Heart right ventricle (tissue), 16 donors: ENCODE results near the gene MKRN3. TPM values are rescaled to one million over a fixed set of nuclear protein-coding genes. Genes with fewer than 3 reads are reported as not detected.
"Not testable (repeated sequence)": the region's sequence is repeated elsewhere in the genome, so short reads cannot be mapped to it uniquely, and the experiment has no call there.

Source experiments
- ATAC-seq, 8 donors: fragments of 200-7000 bp; cut with Tn5 transposase; one replicate each; pipeline ENCODE4 v1.9.1; 2020; ENCODE audit warnings: mild to moderate bottlenecking in 8 of 8, moderate library complexity in 8 of 8, moderate number of reproducible peaks in 1 of 8
- DNase-seq, 2 donors: peaks; one replicate each; pipeline ENCODE4 v3.0.0-alpha.2; 2020
- H3K27ac ChIP-seq, 10 donors: fragments of 200-600 bp; sonication (generic) in 2 of 10; one replicate each; pipeline versions ENCODE4 v1.5.0 to v1.8.0; 2020 to 2022; ENCODE audit warnings: mild to moderate bottlenecking in 3 of 10
- H3K27me3 ChIP-seq, 7 donors: fragments of 200-600 bp; one replicate each; pipeline ENCODE4 v1.8.0; 2021 to 2022; ENCODE audit warnings: mild to moderate bottlenecking in 2 of 7
- H3K36me3 ChIP-seq, 9 donors: fragments of 200-600 bp; sonication (generic) in 1 of 9; one replicate each; pipeline versions ENCODE4 v1.5.0 to v1.8.0; 2020 to 2022; ENCODE audit warnings: mild to moderate bottlenecking in 2 of 9
- H3K4me1 ChIP-seq, 9 donors: fragments of 200-600 bp; sonication (generic) in 1 of 9; one replicate each; pipeline versions ENCODE4 v1.5.0 to v1.8.0; 2020 to 2022; ENCODE audit warnings: mild to moderate bottlenecking in 4 of 9
- H3K4me3 ChIP-seq, 10 donors: fragments of 200-600 bp; sonication (generic) in 2 of 10; one replicate each; pipeline versions ENCODE4 v1.5.0 to v1.8.0; 2020 to 2022; ENCODE audit warnings: mild to moderate bottlenecking in 7 of 10, moderate library complexity in 2 of 10
- H3K9me3 ChIP-seq, 11 donors: fragments of 200-600 bp in 10 of 11; sonication (generic) in 2 of 11; one replicate each; pipeline versions ENCODE4 v1.5.0 to v1.8.0; 2013 to 2022; ENCODE audit warnings: mild to moderate bottlenecking in 2 of 11, control low read depth in 1 of 11, moderate library complexity in 1 of 11
- WGBS, 2 donors: extraction: QIAGEN DNeasy Blood & Tissue Kit; methylation state at CpG; one replicate each; pipeline ENCODE4 v1.1.7; 2013; ENCODE audit warnings: inconsistent platforms in 1 of 2; 5-methylcytosine and 5-hydroxymethylcytosine counted together
- intact Hi-C, 10 donors: fragments of 100-400 bp; cut with DNase I; formaldehyde crosslinking; loops; one replicate each; pipeline versions ENCODE4 v1.11.1 to v1.14.2; 2022
- polyA plus RNA-seq, 2 donors: library from polyadenylated mRNA; stranded (reverse); fragments of 200-250 nt; gene quantifications; one replicate each; pipeline ENCODE4 v1.2.3, GENCODE V29; 2013
- total RNA-seq, 10 donors: library from RNA; stranded (reverse); fragmentation: NEBNext Ultra II Directional in 3 of 10; extraction: Animal tissue kit (Norgen Biotek cat#: 25700) in 3 of 10; gene quantifications; one replicate each; pipeline versions ENCODE4 v1.2.1 to v1.2.4, GENCODE V29; 2021 to 2023
- TF ChIP-seq, protein P1 (sequence below), 9 donors: fragments of 200-600 bp; sonication (generic) in 2 of 9; IDR thresholded peaks; one replicate each; pipeline versions ENCODE4 v1.5.0 to v1.8.0; 2021 to 2022; ENCODE audit warnings: antibody characterized with exemption in 9 of 9, mild to moderate bottlenecking in 5 of 9, moderate library complexity in 1 of 9
- donor health status: Arrhythmogenic right ventricular cardiomyopathy.
- donor health status: ischemic (EF 13 %, LVEDD 7.1; RV severe dilation, severe dysfunction).
- donor health status: healthy with polysubstance abuse.
- donor health status: DM: no; HTN: yes; CAD: no.
- donor health status: DM: no; HTN: no; CAD: no.
- donor health status: ischemic (EF 25% LVEDD 6.9; RV normal size, moderate dysfunction).
- donor health status: ischemic (EF 25% LVEDD 5.7; RV mildly dilated, moderate dysfunction).
- donor health status: healthy.
- donor health status: DM: yes; HTN: yes; CAD: no.
- donor health status: Ischemic cardiomyopathy.
- donor health status: ischemic (EF 35%, LVEDD 5.7; RV mildly dilated, moderate dysfunction).
- donor health status: nonischemic (EF 11% LVEDD 7.7; RV severe dilation, severe dysfunction).
- donor health status: DM: yes; HTN: yes; CAD: no.
- donor health status: PGD.
- donor health status: ischemic (EF 29% LVEDD 5.4; RV normal size, mild dysfunction).
- donor health status: nonischemic (EF 23%, LVEDD 6.1; RV moderate dilation, normal function).

Gene MKRN3
- total and polyA plus RNA-seq, 12 donors: 0.04 to 1.9 (median 0.56) TPM; not detected in 6

DNA sequence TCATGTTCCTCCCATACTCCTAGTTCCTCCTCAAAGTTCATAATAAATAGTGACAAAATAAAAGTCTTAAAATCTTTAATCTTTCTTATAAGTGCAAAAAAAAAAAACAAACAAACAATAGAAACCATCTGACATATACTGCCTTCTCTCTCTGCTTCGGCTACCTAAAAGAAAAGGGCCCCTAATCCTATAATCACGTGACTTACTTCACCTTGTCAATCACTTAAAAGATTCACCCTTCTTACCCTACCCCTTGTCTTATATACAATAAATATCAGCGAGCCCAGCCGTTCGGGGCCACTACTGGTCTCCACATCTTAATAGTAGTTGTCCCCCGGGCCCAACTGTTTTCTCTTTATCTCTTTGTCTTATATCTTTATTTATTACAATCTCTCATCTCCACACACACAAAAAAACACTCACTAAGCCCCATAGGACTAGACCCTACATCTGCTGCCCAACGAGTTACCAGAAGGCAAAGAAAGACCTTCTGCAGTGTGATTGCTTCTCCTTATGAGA lies 28.8 kb downstream of the MKRN3 start:
- Histone ChIP-seq H3K4me1 (no peaks in the 10 kb centered on the region), H3K27ac (no peak overlapping the region), H3K9me3 (no peaks in the 10 kb centered on the region), H3K4me3 (no peak overlapping the region), H3K27me3 (peaks cover 0 to 16% (median 4%) of the 10 kb centered on the region in 7 donors), H3K36me3 (no peaks in the 10 kb centered on the region)
- DNase-seq (no peak), ATAC-seq (no peak)
- intact Hi-C loops: no loop called here
- WGBS, 2 donors: 74 to 80% methylated on average over 7 of the region's 7 CpGs
- TF ChIP-seq, protein P1, sequence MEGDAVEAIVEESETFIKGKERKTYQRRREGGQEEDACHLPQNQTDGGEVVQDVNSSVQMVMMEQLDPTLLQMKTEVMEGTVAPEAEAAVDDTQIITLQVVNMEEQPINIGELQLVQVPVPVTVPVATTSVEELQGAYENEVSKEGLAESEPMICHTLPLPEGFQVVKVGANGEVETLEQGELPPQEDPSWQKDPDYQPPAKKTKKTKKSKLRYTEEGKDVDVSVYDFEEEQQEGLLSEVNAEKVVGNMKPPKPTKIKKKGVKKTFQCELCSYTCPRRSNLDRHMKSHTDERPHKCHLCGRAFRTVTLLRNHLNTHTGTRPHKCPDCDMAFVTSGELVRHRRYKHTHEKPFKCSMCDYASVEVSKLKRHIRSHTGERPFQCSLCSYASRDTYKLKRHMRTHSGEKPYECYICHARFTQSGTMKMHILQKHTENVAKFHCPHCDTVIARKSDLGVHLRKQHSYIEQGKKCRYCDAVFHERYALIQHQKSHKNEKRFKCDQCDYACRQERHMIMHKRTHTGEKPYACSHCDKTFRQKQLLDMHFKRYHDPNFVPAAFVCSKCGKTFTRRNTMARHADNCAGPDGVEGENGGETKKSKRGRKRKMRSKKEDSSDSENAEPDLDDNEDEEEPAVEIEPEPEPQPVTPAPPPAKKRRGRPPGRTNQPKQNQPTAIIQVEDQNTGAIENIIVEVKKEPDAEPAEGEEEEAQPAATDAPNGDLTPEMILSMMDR (IDR thresholded peaks at IDR 0.05): no peak

DNA sequence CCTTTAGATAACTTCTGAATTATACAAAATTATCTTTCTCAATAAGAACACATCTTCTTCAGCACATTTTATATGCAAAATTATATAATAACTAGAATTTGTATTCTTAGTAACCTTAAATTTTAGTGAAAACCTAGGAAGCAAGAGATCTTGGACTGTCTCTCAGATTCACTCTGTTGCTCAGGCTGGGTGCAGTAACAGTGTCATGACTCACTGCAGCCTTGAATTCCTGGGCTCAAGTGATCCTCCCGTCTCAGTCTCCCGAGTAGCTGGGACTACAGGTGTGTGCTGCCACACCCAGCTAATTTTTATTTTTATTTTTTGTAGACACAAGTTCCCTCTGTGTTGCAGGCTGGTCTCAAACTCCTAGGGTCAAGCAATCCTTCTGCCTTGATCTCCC lies 29.9 kb downstream of the MKRN3 start:
- DNase-seq: no peak
- 44 to 46% methylated on average over 2 of the region's 2 CpGs for WGBS, 2 donors
- intact Hi-C loops: no loop called here
- H3K4me3 ChIP-seq: no peak overlapping the region
- no peaks in the 10 kb centered on the region for H3K36me3 ChIP-seq
- H3K9me3 ChIP-seq: no peaks in the 10 kb centered on the region
- no peak for ATAC-seq
- H3K27me3 ChIP-seq: peaks cover 0 to 12% (median 0%) of the 10 kb centered on the region in 7 donors
- H3K4me1 ChIP-seq: no peaks in the 10 kb centered on the region
- H3K27ac ChIP-seq: no peak overlapping the region
- TF ChIP-seq, protein P1 (IDR thresholded peaks at IDR 0.05): no peak

DNA sequence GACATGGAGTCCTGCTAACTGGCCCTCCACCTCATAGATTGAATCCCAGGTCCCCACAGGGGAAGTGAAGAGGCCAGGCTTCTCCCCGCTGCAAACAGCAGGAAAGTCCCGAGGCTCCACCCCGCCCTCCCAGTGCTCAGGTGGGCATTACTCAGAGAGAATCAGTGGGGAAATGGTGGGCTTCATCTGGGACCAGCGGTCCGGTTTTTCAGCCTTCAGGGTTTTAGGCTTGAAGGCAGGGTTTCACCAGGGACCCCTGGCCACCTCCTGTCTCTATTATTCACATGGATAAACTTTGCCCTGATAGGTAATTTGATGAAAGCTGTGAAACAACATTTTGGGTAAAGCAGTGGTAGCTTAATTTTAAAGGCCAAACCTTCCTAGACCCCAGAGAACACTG lies 31.3 kb downstream of the MKRN3 start:
- WGBS, 2 donors: 72 to 77% methylated on average over 5 of the region's 5 CpGs

DNA sequence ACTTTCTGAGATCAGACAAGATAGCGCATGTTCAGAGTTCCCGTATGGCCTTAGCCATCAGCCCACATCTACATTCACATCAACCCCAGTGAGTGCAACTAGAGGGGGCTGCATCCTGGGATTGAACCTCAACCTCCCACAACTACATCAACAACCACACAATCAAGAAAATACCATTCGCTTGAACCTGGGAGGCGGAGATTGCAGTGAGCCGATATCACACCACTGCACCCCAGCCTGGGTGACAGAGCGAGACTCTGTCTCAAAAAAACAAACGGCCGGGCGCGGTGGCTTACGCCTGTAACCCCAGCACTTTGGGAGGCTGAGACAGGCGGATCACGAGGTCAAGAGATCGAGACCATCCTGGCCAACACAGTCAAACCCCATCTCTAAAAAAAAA lies 31.8 kb downstream of the MKRN3 start:
- DNase-seq, H3K9me3 ChIP-seq, ATAC-seq, H3K27ac ChIP-seq, H3K4me1 ChIP-seq, H3K36me3 ChIP-seq, intact Hi-C loops, H3K4me3 ChIP-seq: not testable (repeated sequence)
- WGBS, 2 donors: 83 to 85% methylated on average over 14 of the region's 14 CpGs
- H3K27me3 ChIP-seq: peaks cover 0 to 12% (median 0%) of the 10 kb centered on the region in 7 donors

More for the DNA sequence above, 31.3 kb downstream of the MKRN3 start:
- H3K27ac ChIP-seq: no peak overlapping the region
- no peaks in the 10 kb centered on the region for H3K36me3 ChIP-seq
- TF ChIP-seq, protein P1 (IDR thresholded peaks at IDR 0.05): no peak
- no peak for DNase-seq
- no peak for ATAC-seq
- H3K9me3 ChIP-seq: no peaks in the 10 kb centered on the region
- intact Hi-C loops: no loop called here
- no peaks in the 10 kb centered on the region for H3K4me1 ChIP-seq
- H3K4me3 ChIP-seq: no peak overlapping the region
- H3K27me3 ChIP-seq: peaks cover 0 to 12% (median 0%) of the 10 kb centered on the region in 7 donors

DNA sequence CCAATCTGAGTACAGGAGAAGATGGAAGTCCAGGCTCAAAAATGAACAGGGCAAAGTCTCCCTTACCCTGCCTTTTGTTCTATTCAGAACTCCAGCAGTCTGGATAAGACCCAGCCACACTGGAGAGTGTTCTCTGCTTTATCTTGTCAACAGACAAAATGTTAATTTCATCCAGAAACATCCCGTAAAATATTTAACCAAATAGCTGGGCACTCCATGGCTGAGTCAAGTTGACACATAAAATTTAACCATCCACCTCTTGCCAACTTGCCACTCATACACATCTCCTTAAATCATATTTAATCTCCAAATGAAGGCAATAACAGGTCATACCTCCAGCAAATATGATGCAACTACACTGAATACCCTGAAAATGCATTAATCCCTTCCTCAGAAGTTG lies 33.6 kb downstream of the MKRN3 start:
- Histone ChIP-seq H3K27ac (no peak overlapping the region), H3K4me3 (no peak overlapping the region), H3K36me3 (no peaks in the 10 kb centered on the region), H3K9me3 (no peaks in the 10 kb centered on the region), H3K4me1 (no peaks in the 10 kb centered on the region), H3K27me3 (peaks cover 0 to 12% (median 0%) of the 10 kb centered on the region in 7 donors)
- DNase-seq (no peak), ATAC-seq (no peak)
- TF ChIP-seq, protein P1 (IDR thresholded peaks at IDR 0.05): no peak
- 80 to 92% methylated on average over 1 of the region's 1 CpG for WGBS, 2 donors
- intact Hi-C loops: no loop called here
